A549 (cell line): Measurements from ENCODE around the gene PERM1. TPM values are rescaled to one million over a fixed set of nuclear protein-coding genes. Genes with fewer than 3 reads are reported as not detected.
"Not testable (repeated sequence)": the region's sequence is repeated elsewhere in the genome, so short reads cannot be mapped to it uniquely, and the experiment has no call there.

Experiments
- ATAC-seq, 2 experiments: fragments of 200-7000 bp in 1 of 2; fragments of >200 bp in 1 of 2; cut with Nextera tagmentation in 1 of 2; cut with Tn5 transposase in 1 of 2; 3 replicates each; pipeline versions ENCODE4 v1.8.0 to v1.9.1; 2018 to 2020; ENCODE audit warnings: mild to moderate bottlenecking in 1 of 2, moderate library complexity in 1 of 2
- CTCF ChIA-PET: fragments of 300-600 bp; sonication (Branson Sonifier 250); formaldehyde crosslinking; extraction: SDS; loops from one replicate; lab custom pipeline; 2021; ENCODE audit warnings: antibody characterized with exemption, inconsistent platforms; lab: Yijun Ruan, JAX
- POLR2A ChIA-PET: fragments of 350-600 bp; formaldehyde crosslinking; extraction: SDS; loops from one replicate; lab custom pipeline; 2021; ENCODE audit warnings: antibody characterized with exemption, inconsistent platforms; lab: Yijun Ruan, JAX
- DNase-seq, 2 experiments: peaks; one replicate each; pipeline versions ENCODE4 v3.0.0 to v3.0.0-alpha.2; 2011 to 2016; ENCODE audit warnings: low read depth in 1 of 2, low spot score in 1 of 2
- FAIRE-seq: peaks from 2 replicates; lab custom pipeline; 2011; peaks lifted over from hg19 to GRCh38; lab: Jason Lieb, UNC
- H3K27ac ChIP-seq, 2 experiments: fragments of >200 bp; sonication (Bioruptor Twin); formaldehyde crosslinking; 3 replicates each; pipeline ENCODE4 v1.5.1; 2016 to 2017
- H3K4me1 ChIP-seq: fragments of >200 bp; sonication (Bioruptor Twin); formaldehyde crosslinking; 3 replicates; pipeline ENCODE4 v1.6.1; 2016
- H3K4me2 ChIP-seq: fragments of >200 bp; sonication (Bioruptor Twin); formaldehyde crosslinking; 3 replicates; pipeline ENCODE4 v1.6.1; 2016
- H3K4me3 ChIP-seq: fragments of >200 bp; sonication (Bioruptor Twin); formaldehyde crosslinking; 3 replicates; pipeline ENCODE4 v1.5.1; 2016
- H3K9me3 ChIP-seq: fragments of >200 bp; sonication (Bioruptor Twin); formaldehyde crosslinking; 3 replicates; pipeline ENCODE4 v1.6.1; 2016
- CBX8 ChIP-seq: fragments of 200-600 bp; sonication (generic); IDR thresholded peaks from 2 replicates; pipeline ENCODE4 v1.6.1; 2016
- CEBPB ChIP-seq, 2 experiments: fragments of >200 bp in 1 of 2; sonication (Bioruptor Twin) in 1 of 2; formaldehyde crosslinking in 1 of 2; IDR thresholded peaks; 2 replicates each; pipeline ENCODE4 v1.6.1; 2012 to 2016
- EHF ChIP-seq: fragments of 250-450 bp; sonication (Bioruptor Pico); IDR thresholded peaks from 2 replicates; pipeline ENCODE4 v1.5.0; 2020; ENCODE audit warnings: mild to moderate bottlenecking
- ESRRA ChIP-seq: fragments of 150-350 bp; IDR thresholded peaks from 2 replicates; pipeline ENCODE4 v1.6.1; 2014; ENCODE audit warnings: mild to moderate bottlenecking, low read length, borderline replicate concordance
- FOSL2 ChIP-seq, 2 experiments: fragments of 450-650 bp in 1 of 2; fragments of >200 bp in 1 of 2; sonication (Bioruptor Twin) in 1 of 2; formaldehyde crosslinking; IDR thresholded peaks; 2 replicates each; pipeline versions ENCODE4 v1.5.0 to v1.6.1; 2016 to 2020; ENCODE audit warnings: mild to moderate bottlenecking in 1 of 2, moderate library complexity in 1 of 2
- HDAC2 ChIP-seq: fragments of 200-600 bp; sonication (generic); IDR thresholded peaks from 2 replicates; pipeline ENCODE4 v1.6.1; 2016
- HOXB13 ChIP-seq: fragments of 250-450 bp; sonication (Bioruptor Pico); IDR thresholded peaks from 2 replicates; pipeline ENCODE4 v1.5.0; 2020; ENCODE audit warnings: low read depth, mild to moderate bottlenecking, moderate library complexity
- HOXB5 ChIP-seq: fragments of 250-450 bp; sonication (Bioruptor Pico); IDR thresholded peaks from 2 replicates; pipeline ENCODE4 v1.5.0; 2020; ENCODE audit warnings: mild to moderate bottlenecking, moderate library complexity
- JUNB ChIP-seq: fragments of >200 bp; sonication (Bioruptor Twin); formaldehyde crosslinking; IDR thresholded peaks from 2 replicates; pipeline ENCODE4 v1.6.1; 2016
- NFE2L2 ChIP-seq: fragments of 150-350 bp; conservative IDR thresholded peaks from 2 replicates; pipeline ENCODE4 v1.6.1; 2014; ENCODE audit warnings: low read length
- NPAS2 ChIP-seq: fragments of 250-450 bp; sonication (Bioruptor Pico); IDR thresholded peaks from 2 replicates; pipeline ENCODE4 v1.8.0; 2022; ENCODE audit warnings: mild to moderate bottlenecking, moderate library complexity, borderline replicate concordance
- PHF8 ChIP-seq: fragments of 200-600 bp; sonication (generic); IDR thresholded peaks from 2 replicates; pipeline ENCODE4 v1.6.1; 2016; ENCODE audit warnings: low read depth, mild to moderate bottlenecking, antibody characterized with exemption, moderate library complexity, borderline replicate concordance
- TFCP2L1 ChIP-seq: fragments of 250-450 bp; sonication (Bioruptor Pico); IDR thresholded peaks from 2 replicates; pipeline ENCODE4 v1.5.0; 2021; ENCODE audit warnings: mild to moderate bottlenecking
- ZC3H11A ChIP-seq: fragments of 450-650 bp; IDR thresholded peaks from 2 replicates; pipeline ENCODE4 v1.6.1; 2014; ENCODE audit warnings: antibody characterized with exemption, mild to moderate bottlenecking
- WGBS: methylation state at CpG from one replicate; pipeline ENCODE4 v1.1.6; 2017; ENCODE audit errors: missing lambda C conversion rate; 5-methylcytosine and 5-hydroxymethylcytosine counted together
- polyA plus RNA-seq, 4 experiments: library from polyadenylated mRNA; depleted of rRNA in 3 of 4; stranded (reverse); fragments of >200 nt; fragmentation: RNase III in 1 of 4; extraction: RNeasy Plus Mini Kit Qiagen cat#74134 plus additional on column Dnase treatment in 1 of 4; gene quantifications; 2 replicates in 3 of 4; 3 replicates in 1 of 4; pipeline ENCODE4 v1.2.3, GENCODE V29; 2011 to 2017
- TF ChIP-seq, protein P1 (sequence below): fragments of 250-450 bp; sonication (Bioruptor Pico); IDR thresholded peaks from 2 replicates; pipeline ENCODE4 v1.5.0; 2020; ENCODE audit warnings: low read depth, mild to moderate bottlenecking, moderate library complexity
- TF ChIP-seq, protein P2 (sequence below): fragments of 150-350 bp; IDR thresholded peaks from 2 replicates; pipeline ENCODE4 v1.6.1; 2014; ENCODE audit warnings: low read depth, mild to moderate bottlenecking, low read length

The PERM1 gene
- polyA plus RNA-seq, 2 of the 4 experiments (the other 2 are of a cell fraction), result 0.30 TPM; not detected in 1

DNA sequence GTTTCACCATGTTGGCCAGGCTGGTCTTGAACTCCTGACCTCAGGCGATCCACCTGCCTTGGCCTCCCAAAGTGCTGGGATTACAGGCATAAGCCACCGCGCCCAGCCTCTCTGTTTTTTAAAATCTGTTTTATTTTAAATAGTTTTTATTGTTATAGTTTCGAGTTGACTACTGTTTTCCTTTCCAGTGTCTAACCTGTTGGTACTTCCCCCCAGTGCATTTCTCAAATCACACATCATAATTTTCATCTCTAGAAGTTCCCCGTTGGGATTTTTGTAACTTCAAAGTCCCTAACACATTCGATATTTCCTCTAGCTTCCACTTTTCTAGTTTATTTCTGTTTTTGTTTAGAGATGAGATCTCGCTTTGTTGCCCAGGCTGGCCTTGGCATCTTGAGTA lies 10.5 kb upstream of the PERM1 start:
- Histone ChIP-seq H3K4me3 (no peak overlapping the region), H3K9me3 (peaks cover 14% of the 10 kb centered on the region; the same call in 2 of the 3 replicates), H3K4me1 (peaks cover 7% of the 10 kb centered on the region), H3K27ac (no peak overlapping the region), H3K4me2 (no peak overlapping the region)
- 84% methylated on average over 7 of the region's 7 CpGs for WGBS
- CTCF ChIA-PET, result interaction anchor here (1.7 to 4.9 kb wide), 6 partner anchors 9 to 299 kb away, joined by 5 to 48 read pairs (median 11); no protein-coding TSS in a partner anchor
- ATAC-seq (no peak), FAIRE-seq (no peak)
- TF ChIP-seq, protein P1, sequence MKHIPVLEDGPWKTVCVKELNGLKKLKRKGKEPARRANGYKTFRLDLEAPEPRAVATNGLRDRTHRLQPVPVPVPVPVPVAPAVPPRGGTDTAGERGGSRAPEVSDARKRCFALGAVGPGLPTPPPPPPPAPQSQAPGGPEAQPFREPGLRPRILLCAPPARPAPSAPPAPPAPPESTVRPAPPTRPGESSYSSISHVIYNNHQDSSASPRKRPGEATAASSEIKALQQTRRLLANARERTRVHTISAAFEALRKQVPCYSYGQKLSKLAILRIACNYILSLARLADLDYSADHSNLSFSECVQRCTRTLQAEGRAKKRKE, result no peak
- TF ChIP-seq JUNB (no peak), HOXB13 (CRISPR knock-in tag) (no peak), HOXB5 (CRISPR knock-in tag) (no peak), TFCP2L1 (CRISPR knock-in tag) (no peak), EHF (CRISPR knock-in tag) (no peak), ESRRA (no peak), FOSL2 (IDR thresholded peaks at IDR 0.05) (no peak), FOSL2 (CRISPR knock-in tag; IDR thresholded peaks at IDR 0.05) (no peak), ZC3H11A (no peak), CEBPB (IDR thresholded peaks at IDR 0.05) (no peak), NPAS2 (CRISPR knock-in tag) (no peak), PHF8 (no peak)
- TF ChIP-seq, protein P2, sequence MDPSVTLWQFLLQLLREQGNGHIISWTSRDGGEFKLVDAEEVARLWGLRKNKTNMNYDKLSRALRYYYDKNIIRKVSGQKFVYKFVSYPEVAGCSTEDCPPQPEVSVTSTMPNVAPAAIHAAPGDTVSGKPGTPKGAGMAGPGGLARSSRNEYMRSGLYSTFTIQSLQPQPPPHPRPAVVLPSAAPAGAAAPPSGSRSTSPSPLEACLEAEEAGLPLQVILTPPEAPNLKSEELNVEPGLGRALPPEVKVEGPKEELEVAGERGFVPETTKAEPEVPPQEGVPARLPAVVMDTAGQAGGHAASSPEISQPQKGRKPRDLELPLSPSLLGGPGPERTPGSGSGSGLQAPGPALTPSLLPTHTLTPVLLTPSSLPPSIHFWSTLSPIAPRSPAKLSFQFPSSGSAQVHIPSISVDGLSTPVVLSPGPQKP, result no peak
- TF ChIP-seq, all 56 proteins: peak for 0
- no peak for DNase-seq
- POLR2A ChIA-PET, result no interaction called here

DNA sequence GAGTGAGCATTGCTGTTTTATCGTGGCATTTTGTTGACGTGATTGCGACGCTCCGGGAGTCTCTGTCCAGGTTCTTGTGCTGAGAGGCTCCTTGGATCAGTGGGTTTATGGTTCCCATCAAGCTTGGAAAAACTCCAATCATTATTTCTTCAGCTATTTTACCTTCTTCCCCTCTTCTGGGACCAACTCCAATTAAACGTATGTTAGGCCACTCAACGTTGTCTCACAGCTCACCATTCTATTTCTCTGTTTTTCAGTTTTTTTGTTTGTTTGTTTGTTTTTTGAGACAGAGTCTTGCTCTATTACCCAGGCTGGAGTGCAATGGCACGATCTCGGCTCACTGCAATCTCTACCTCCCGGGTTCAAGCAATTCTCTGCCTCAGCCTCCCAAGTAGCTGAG lies 10.0 kb upstream of the PERM1 start:
- ATAC-seq, result no peak
- H3K9me3 ChIP-seq, result peaks cover 14% of the 10 kb centered on the region; the same call in 2 of the 3 replicates
- H3K4me2 ChIP-seq, result no peak overlapping the region
- WGBS, result 94% methylated on average over 10 of the region's 10 CpGs
- H3K4me3 ChIP-seq, result no peak overlapping the region
- POLR2A ChIA-PET, result interaction anchor here (0.6 kb wide), 1 partner anchor 415 kb away, joined by 3 read pairs; the partner anchor contains the start of gene MRPL20
- no peak for TF ChIP-seq NFE2L2
- TF ChIP-seq CEBPB (IDR thresholded peaks at IDR 0.05), result no peak
- TF ChIP-seq HDAC2, result no peak
- TF ChIP-seq CBX8, result no peak
- TF ChIP-seq, protein P1, result no peak
- FAIRE-seq, result no peak
- CTCF ChIA-PET, result interaction anchor here (1.7 to 4.9 kb wide), 7 partner anchors 8 to 300 kb away, joined by 3 to 48 read pairs (median 7); no protein-coding TSS in a partner anchor
- no peak overlapping the region for H3K27ac ChIP-seq
- no peak for DNase-seq
- peaks cover 7% of the 10 kb centered on the region for H3K4me1 ChIP-seq

DNA sequence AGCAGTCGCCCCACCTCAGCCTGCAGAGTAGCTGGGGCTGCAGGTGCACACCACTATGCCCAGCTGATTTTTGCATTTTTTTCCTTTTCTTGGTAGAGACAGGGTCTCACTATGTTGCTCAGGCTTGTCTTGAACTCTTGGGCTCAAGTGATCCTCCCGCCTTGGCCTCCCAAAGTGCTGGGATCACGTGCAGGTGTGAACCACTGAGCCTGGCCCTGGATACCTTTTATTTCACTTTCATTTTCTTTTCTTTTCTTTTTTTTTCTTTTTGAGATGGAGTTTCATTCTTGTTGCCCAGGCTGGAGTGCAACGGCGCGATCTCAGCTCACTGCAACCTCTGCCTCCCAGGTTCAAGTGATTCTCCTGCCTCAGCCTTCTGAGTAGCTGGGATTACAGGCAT lies 9.4 kb upstream of the PERM1 start:
- not testable (repeated sequence) for DNase-seq

DNA sequence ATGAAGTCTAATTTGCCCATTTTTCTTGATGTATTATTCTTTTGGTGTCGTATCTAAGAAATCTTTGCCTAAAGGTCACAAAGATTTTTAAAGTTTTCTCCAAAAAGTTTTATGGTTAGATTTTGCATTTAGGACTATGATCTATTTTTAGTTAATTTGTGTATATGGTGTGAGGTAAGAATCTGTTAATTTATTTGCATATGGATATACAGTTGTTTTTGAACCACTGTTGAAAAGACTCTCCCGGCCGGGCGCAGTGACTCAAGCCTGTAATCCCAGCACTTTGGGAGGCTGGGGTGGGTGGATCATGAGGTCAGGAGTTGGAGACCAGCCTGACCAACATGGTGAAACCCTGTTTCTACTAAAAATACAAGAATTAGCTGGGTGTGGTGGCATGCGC lies 6.2 kb upstream of the PERM1 start:
- ATAC-seq, POLR2A ChIA-PET, DNase-seq, H3K27ac ChIP-seq, H3K4me3 ChIP-seq, FAIRE-seq, H3K4me1 ChIP-seq, H3K4me2 ChIP-seq: not testable (repeated sequence)
- 79% methylated on average over 5 of the region's 5 CpGs for WGBS
- CTCF ChIA-PET, result interaction anchor here (0.7 to 1.5 kb wide), 2 partner anchors 15 to 76 kb away, joined by 4 to 7 read pairs; no protein-coding TSS in a partner anchor
- peaks cover 14% of the 10 kb centered on the region; the same call in 2 of the 3 replicates for H3K9me3 ChIP-seq

More for the DNA sequence above, 9.4 kb upstream of the PERM1 start:
- ATAC-seq, H3K4me2 ChIP-seq, FAIRE-seq, H3K4me1 ChIP-seq, H3K4me3 ChIP-seq, H3K27ac ChIP-seq: not testable (repeated sequence)
- CTCF ChIA-PET, result interaction anchor here (1.7 to 4.9 kb wide), 7 partner anchors 7 to 300 kb away, joined by 3 to 48 read pairs (median 7); no protein-coding TSS in a partner anchor
- 97% methylated on average over 6 of the region's 6 CpGs for WGBS
- POLR2A ChIA-PET, result interaction anchor here (0.6 kb wide), 1 partner anchor 416 kb away, joined by 3 read pairs; the partner anchor contains the start of gene MRPL20
- H3K9me3 ChIP-seq, result peaks cover 14% of the 10 kb centered on the region; the same call in 2 of the 3 replicates
